K562 (cell line): ENCODE data around the gene TFF3. TPM values are rescaled to one million over a fixed set of nuclear protein-coding genes. Genes with fewer than 3 reads are reported as not detected.

Experiments used
- ATAC-seq: fragments of 200-7000 bp; cut with Tn5 transposase; 3 replicates; pipeline ENCODE4 v1.9.1; 2020; ENCODE audit warnings: moderate library complexity
- BruUV-seq: library from RNA; stranded (reverse); fragments of 400-500 nt; replicated peaks from 2 replicates; lab custom pipeline; 2021; lab: Mats Ljungman, UMichigan
- CTCF ChIA-PET: fragments of 300-600 bp; formaldehyde crosslinking; extraction: SDS; loops from one replicate; lab custom pipeline; 2021; ENCODE audit warnings: low intra/inter-chr PET ratio; lab: Yijun Ruan, JAX
- POLR2A ChIA-PET: fragments of 300-600, 350-650 bp; sonication (Branson Sonifier 250); formaldehyde crosslinking; extraction: SDS; loops from one replicate; lab custom pipeline; 2021; ENCODE audit warnings: antibody characterized with exemption, inconsistent platforms; lab: Yijun Ruan, JAX
- DNase-seq, 4 experiments: peaks; one replicate each; pipeline versions ENCODE4 v3.0.0 to v3.0.0-alpha.2; 2011 to 2018; ENCODE audit warnings: low spot score in 3 of 4, mixed read lengths in 3 of 4; ENCODE audit errors: extremely low read depth in 1 of 4
- FAIRE-seq: peaks from 2 replicates; lab custom pipeline; 2011; peaks lifted over from hg19 to GRCh38; lab: Jason Lieb, UNC
- H2AFZ ChIP-seq: 2 replicates; pipeline ENCODE4 v1.6.0; 2011; ENCODE audit warnings: low read depth, low read length, control low read depth, inconsistent platforms
- H3K27ac ChIP-seq: fragments of 200-600 bp; 3 replicates; pipeline ENCODE4 v1.8.0; 2011; ENCODE audit warnings: low read depth, mild to moderate bottlenecking, control low read depth, inconsistent platforms, low read length, moderate library complexity, mixed read lengths; ENCODE audit errors: extremely low read depth
- H3K27me3 ChIP-seq, 2 experiments: fragments of 300-600 bp in 1 of 2; 2 replicates in 1 of 2; 3 replicates in 1 of 2; pipeline versions ENCODE4 v1.6.0 to v1.8.0; 2011; ENCODE audit warnings: inconsistent platforms in 2 of 2, low read length in 2 of 2, mild to moderate bottlenecking in 1 of 2, mixed read lengths in 1 of 2, moderate library complexity in 1 of 2; ENCODE audit not compliant: control insufficient read depth in 2 of 2, insufficient read depth in 2 of 2
- H3K36me3 ChIP-seq: fragments of 300-600 bp; 3 replicates; pipeline ENCODE4 v1.8.0; 2011; ENCODE audit warnings: mild to moderate bottlenecking, low read length, inconsistent platforms; ENCODE audit not compliant: control insufficient read depth, insufficient read depth
- H3K4me1 ChIP-seq, 2 experiments: fragments of 200-600 bp in 1 of 2; replicated peaks in 1 of 2; 2 replicates in 1 of 2; 3 replicates in 1 of 2; pipeline versions ENCODE4 v1.5.1 to v1.8.0; 2011; ENCODE audit warnings: inconsistent platforms in 2 of 2, low read length in 2 of 2, mild to moderate bottlenecking in 1 of 2, mixed read lengths in 1 of 2, moderate library complexity in 1 of 2; ENCODE audit not compliant: control insufficient read depth in 2 of 2, insufficient read depth in 2 of 2
- H3K4me2 ChIP-seq: 2 replicates; pipeline ENCODE4 v1.6.1; 2011; ENCODE audit warnings: low read length, control low read depth, inconsistent platforms, mixed read lengths; ENCODE audit not compliant: insufficient read depth
- H3K4me3 ChIP-seq: fragments of 200-600 bp; sonication (generic), shearing (Covaris generic); 2 replicates; pipeline ENCODE4 v1.5.1; 2016; ENCODE audit warnings: control low read depth, inconsistent platforms
- H3K79me2 ChIP-seq: fragments of 200-600 bp; 3 replicates; pipeline ENCODE4 v1.8.0; 2011; ENCODE audit warnings: low read length, inconsistent platforms; ENCODE audit not compliant: control insufficient read depth, insufficient read depth
- H3K9ac ChIP-seq, 2 experiments: 2 replicates each; pipeline versions ENCODE4 v1.6.0 to v1.6.1; 2011; ENCODE audit warnings: low read depth in 2 of 2, low read length in 2 of 2, control low read depth in 1 of 2, inconsistent platforms in 1 of 2, mild to moderate bottlenecking in 1 of 2, mixed read lengths in 1 of 2; ENCODE audit not compliant: insufficient read depth in 1 of 2
- H3K9me1 ChIP-seq: one replicate; pipeline ENCODE4 v1.6.0; 2011; ENCODE audit warnings: inconsistent platforms, mild to moderate bottlenecking, low read length, moderate library complexity; ENCODE audit not compliant: control insufficient read depth, insufficient read depth
- H3K9me3 ChIP-seq: replicated peaks from 2 replicates; pipeline ENCODE4 v1.5.1; 2011; ENCODE audit warnings: low read depth, low read length, inconsistent platforms; ENCODE audit not compliant: control insufficient read depth, insufficient read depth
- H4K20me1 ChIP-seq: replicated peaks from 2 replicates; pipeline ENCODE4 v1.6.1; 2011; ENCODE audit warnings: low read length, inconsistent platforms, mixed read lengths; ENCODE audit not compliant: control insufficient read depth, insufficient read depth
- BCOR ChIP-seq: fragments of 450-650 bp; IDR thresholded peaks from 2 replicates; pipeline ENCODE4 v1.6.1; 2016
- POLR3G ChIP-seq: IDR thresholded peaks from 2 replicates; pipeline ENCODE4 v1.6.1; 2011; ENCODE audit not compliant: insufficient read length, insufficient replicate concordance; ENCODE audit errors: extremely low read depth
- RBM25 ChIP-seq: fragments of 200-400 bp; formaldehyde crosslinking; IDR thresholded peaks from 2 replicates; pipeline ENCODE4 v1.6.1; 2018; ENCODE audit warnings: low read length, low read depth, moderate library complexity; ENCODE audit not compliant: severe bottlenecking
- ZKSCAN8 ChIP-seq: fragments of 200-800 bp; sonication (Bioruptor generic); IDR thresholded peaks from 2 replicates; pipeline ENCODE4 v1.6.1; 2016; ENCODE audit warnings: missing genetic modification characterization, missing compliant biosample characterization
- ZNF146 ChIP-seq: IDR thresholded peaks from one replicate; pipeline ENCODE4 v1.6.1; 2018; ENCODE audit warnings: missing compliant biosample characterization; ENCODE audit not compliant: unreplicated experiment
- ZNF24 ChIP-seq: fragments of 450-650 bp; IDR thresholded peaks from 2 replicates; pipeline ENCODE4 v1.6.1; 2016
- ZNF764 ChIP-seq: fragments of 250-450 bp; sonication (Bioruptor Pico); IDR thresholded peaks from 2 replicates; pipeline ENCODE4 v1.4.0; 2020; ENCODE audit warnings: low read depth, mild to moderate bottlenecking, moderate library complexity
- WGBS: fragments of 100-300 bp; shearing (Covaris generic); methylation state at CpG from one replicate; pipeline ENCODE4 v1.1.6; 2016; ENCODE audit warnings: low coverage, mixed read lengths; ENCODE audit not compliant: insufficient coverage; ENCODE audit errors: missing lambda C conversion rate; 5-methylcytosine and 5-hydroxymethylcytosine counted together
- in situ Hi-C: fragments of 300-500 bp; cut with MboI; formaldehyde crosslinking; loops from 4 replicates; pipeline ENCODE4 v1.15.0; 2018; ENCODE audit warnings: inconsistent platforms, mixed read lengths
- intact Hi-C: fragments of 100-400 bp; cut with micrococcal nuclease; formaldehyde crosslinking; loops from 2 replicates; pipeline ENCODE4 v1.14.2; 2022
- polyA plus RNA-seq, 8 experiments: library from polyadenylated mRNA; depleted of rRNA in 4 of 8; stranded (reverse) in 5 of 8; unstranded in 3 of 8; fragments of >200 nt; fragmentation: Nextera tagmentation in 2 of 8; fragmentation: Illumina TruSeq in 1 of 8; extraction: Ambion mirVana in 2 of 8; extraction: Trizol in 1 of 8; gene quantifications; 2 replicates each; pipeline versions ENCODE4 v1.2.1 to v1.2.3, GENCODE V29; 2011 to 2014; ENCODE audit warnings: inconsistent platforms in 1 of 8, missing spikeins in 1 of 8
- total RNA-seq, 7 experiments: library from RNA; depleted of rRNA in 6 of 7; stranded (reverse); fragments of >200 nt in 6 of 7; fragmentation: Illumina TruSeq in 2 of 7; extraction: Trizol in 2 of 7; gene quantifications; 2 replicates each; pipeline versions ENCODE4 v1.2.1 to v1.2.3, GENCODE V29; 2011 to 2021; ENCODE audit warnings: low replicate concordance in 1 of 7
- TF ChIP-seq, protein P1 (sequence below): sonication (generic); formaldehyde crosslinking; IDR thresholded peaks from 2 replicates; pipeline ENCODE4 v1.8.0; 2022; ENCODE audit warnings: mild to moderate bottlenecking, missing genetic modification reagents
- TF ChIP-seq, protein P2 (sequence below): fragments of 250-450 bp; sonication (Bioruptor Pico); IDR thresholded peaks from 2 replicates; pipeline ENCODE4 v1.5.0; 2021; ENCODE audit warnings: mild to moderate bottlenecking, borderline replicate concordance

TFF3 gene
- total and polyA plus RNA-seq, 9 of the 15 experiments (the other 6 are each of a cell fraction or from before 2014, with no cell fraction given) = 0.78 TPM; not detected in 8

- Histone ChIP-seq H3K9me1 (no peaks in the 10 kb centered on the region), H3K9me3 (no peaks in the 10 kb centered on the region), H3K4me2 (no peak overlapping the region), H2AFZ (no peak overlapping the region), H3K79me2 (no peaks in the 10 kb centered on the region), H3K36me3 (no peaks in the 10 kb centered on the region), H3K27me3 (peaks cover 3 to 34% of the 10 kb centered on the region in 2 experiments; a peak in 3 of 5 replicates), H4K20me1 (no peaks in the 10 kb centered on the region), H3K9ac (no peak overlapping the region), H3K4me3 (no peak overlapping the region), H3K4me1 (peaks cover 0 to 7% of the 10 kb centered on the region in 2 experiments; a peak in 1 of 5 replicates), H3K27ac (no peak overlapping the region)
- ChIA-PET POLR2A (interaction anchor here (0.6 to 1.5 kb wide), 2 partner anchors 27 to 200 kb away, joined by 3 read pairs; no protein-coding TSS in a partner anchor), CTCF (interaction anchor here (1.6 kb wide), 1 partner anchor 112 kb away, joined by 6 read pairs; no protein-coding TSS in a partner anchor)
- intact Hi-C loops (loop anchor here (10.0 kb wide), 1 partner anchor 118 kb away; no protein-coding TSS in a partner anchor), in situ Hi-C loops (no loop called here)
- ATAC-seq = no peak
- DNase-seq = no peak
- TF ChIP-seq ZNF24 (0 out of 2 replicates have a peak, but pooled peaks have one; percentile 32), ZKSCAN8 (CRISPR knock-in tag) (no peak), ZNF146 (peak; percentile 90), RBM25 (peak; percentile 42), ZNF764 (CRISPR knock-in tag) (no peak), BCOR (peak; percentile 43; the same call in 1 of the 2 replicates), POLR3G (no peak)
- TF ChIP-seq, protein P1, sequence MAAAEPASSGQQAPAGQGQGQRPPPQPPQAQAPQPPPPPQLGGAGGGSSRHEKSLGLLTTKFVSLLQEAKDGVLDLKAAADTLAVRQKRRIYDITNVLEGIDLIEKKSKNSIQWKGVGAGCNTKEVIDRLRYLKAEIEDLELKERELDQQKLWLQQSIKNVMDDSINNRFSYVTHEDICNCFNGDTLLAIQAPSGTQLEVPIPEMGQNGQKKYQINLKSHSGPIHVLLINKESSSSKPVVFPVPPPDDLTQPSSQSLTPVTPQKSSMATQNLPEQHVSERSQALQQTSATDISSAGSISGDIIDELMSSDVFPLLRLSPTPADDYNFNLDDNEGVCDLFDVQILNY (CRISPR knock-in tag) = no peak
- TF ChIP-seq, protein P2, sequence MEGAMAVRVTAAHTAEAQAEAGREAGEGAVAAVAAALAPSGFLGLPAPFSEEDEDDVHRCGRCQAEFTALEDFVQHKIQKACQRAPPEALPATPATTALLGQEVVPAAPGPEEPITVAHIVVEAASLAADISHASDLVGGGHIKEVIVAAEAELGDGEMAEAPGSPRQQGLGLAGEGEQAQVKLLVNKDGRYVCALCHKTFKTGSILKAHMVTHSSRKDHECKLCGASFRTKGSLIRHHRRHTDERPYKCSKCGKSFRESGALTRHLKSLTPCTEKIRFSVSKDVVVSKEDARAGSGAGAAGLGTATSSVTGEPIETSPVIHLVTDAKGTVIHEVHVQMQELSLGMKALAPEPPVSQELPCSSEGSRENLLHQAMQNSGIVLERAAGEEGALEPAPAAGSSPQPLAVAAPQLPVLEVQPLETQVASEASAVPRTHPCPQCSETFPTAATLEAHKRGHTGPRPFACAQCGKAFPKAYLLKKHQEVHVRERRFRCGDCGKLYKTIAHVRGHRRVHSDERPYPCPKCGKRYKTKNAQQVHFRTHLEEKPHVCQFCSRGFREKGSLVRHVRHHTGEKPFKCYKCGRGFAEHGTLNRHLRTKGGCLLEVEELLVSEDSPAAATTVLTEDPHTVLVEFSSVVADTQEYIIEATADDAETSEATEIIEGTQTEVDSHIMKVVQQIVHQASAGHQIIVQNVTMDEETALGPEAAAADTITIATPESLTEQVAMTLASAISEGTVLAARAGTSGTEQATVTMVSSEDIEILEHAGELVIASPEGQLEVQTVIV = peak; percentile 25; the same call in 1 of the 2 replicates
- no peak for FAIRE-seq
- no TSS peak for BruUV-seq
- WGBS = 4% methylated on average over 4 of the region's 4 CpGs
Observed at GRCh38 chr21:42337276-42337675, 22.1 kb upstream of the TFF3 start.
